H1 (cell line): ENCODE data around the gene MMP28.

ENCODE experiments used
- GABPA ChIP-seq: IDR thresholded peaks from 2 replicates; pipeline ENCODE4 v1.6.1; 2011; ENCODE audit warnings: mild to moderate bottlenecking, low read length, moderate library complexity, borderline replicate concordance; ENCODE audit not compliant: insufficient read depth
- HDAC6 ChIP-seq: IDR thresholded peaks from one replicate; pipeline ENCODE4 v1.7.1; 2012; ENCODE audit warnings: low read depth, mild to moderate bottlenecking, inconsistent platforms, low read length, moderate library complexity
- NRF1 ChIP-seq: IDR thresholded peaks from 2 replicates; pipeline ENCODE4 v1.6.1; 2011; ENCODE audit warnings: mild to moderate bottlenecking, low read depth, low read length, improper control_type of control experiment
- POLR2A ChIP-seq, 2 experiments: IDR thresholded peaks; 1 replicate in 1 of 2; 2 replicates in 1 of 2; pipeline ENCODE4 v1.6.1; 2011; ENCODE audit warnings: low read depth in 2 of 2, low read length in 2 of 2, mild to moderate bottlenecking in 2 of 2; ENCODE audit errors: control extremely low read depth in 1 of 2
- POLR2AphosphoS5 ChIP-seq: IDR thresholded peaks from 2 replicates; pipeline ENCODE4 v1.6.1; 2011; ENCODE audit warnings: low read depth, low read length
- RNF2 ChIP-seq: fragments of 200-900, 300-1000 bp; sonication (generic); IDR thresholded peaks from 2 replicates; pipeline ENCODE4 v1.7.1; 2016; ENCODE audit warnings: borderline replicate concordance, low read depth, mild to moderate bottlenecking, antibody characterized with exemption, low read length; ENCODE audit not compliant: poor library complexity, severe bottlenecking; ENCODE audit errors: missing control alignments
- SAP30 ChIP-seq: fragments of 300-600 bp; sonication (generic); IDR thresholded peaks from 2 replicates; pipeline ENCODE4 v1.7.1; 2012; ENCODE audit warnings: low read length, moderate library complexity, mild to moderate bottlenecking, inconsistent platforms; ENCODE audit not compliant: insufficient read depth, insufficient replicate concordance
- SIRT6 ChIP-seq: IDR thresholded peaks from one replicate; pipeline ENCODE4 v1.7.1; 2012; ENCODE audit warnings: low read length, inconsistent platforms
- SP2 ChIP-seq: IDR thresholded peaks from 2 replicates; pipeline ENCODE4 v1.6.1; 2012; ENCODE audit warnings: mild to moderate bottlenecking, low read length, inconsistent platforms
- SRF ChIP-seq: IDR thresholded peaks from 2 replicates; pipeline ENCODE4 v1.6.1; 2011; ENCODE audit warnings: mild to moderate bottlenecking, low read depth, low read length, moderate library complexity
- TAF1 ChIP-seq: IDR thresholded peaks from 2 replicates; pipeline ENCODE4 v1.6.1; 2011; ENCODE audit warnings: mild to moderate bottlenecking, low read depth, low read length
- TF ChIP-seq, protein P1 (sequence below), 3 experiments: IDR thresholded peaks; 1 replicate in 2 of 3; 2 replicates in 1 of 3; pipeline versions ENCODE4 v1.5.1 to v1.6.1; 2011; ENCODE audit warnings: low read length in 3 of 3, mild to moderate bottlenecking in 3 of 3, inconsistent platforms in 2 of 3, low read depth in 1 of 3, moderate library complexity in 1 of 3; ENCODE audit not compliant: insufficient read depth in 1 of 3; ENCODE audit errors: control extremely low read depth in 1 of 3
- TF ChIP-seq, protein P2 (sequence below): IDR thresholded peaks from 2 replicates; pipeline ENCODE4 v1.6.1; 2012; ENCODE audit warnings: inconsistent platforms
- TF ChIP-seq, protein P3 (sequence below): IDR thresholded peaks from 2 replicates; pipeline ENCODE4 v1.6.1; 2011; ENCODE audit warnings: low read depth, mild to moderate bottlenecking, low read length; ENCODE audit not compliant: insufficient read depth

DNA sequence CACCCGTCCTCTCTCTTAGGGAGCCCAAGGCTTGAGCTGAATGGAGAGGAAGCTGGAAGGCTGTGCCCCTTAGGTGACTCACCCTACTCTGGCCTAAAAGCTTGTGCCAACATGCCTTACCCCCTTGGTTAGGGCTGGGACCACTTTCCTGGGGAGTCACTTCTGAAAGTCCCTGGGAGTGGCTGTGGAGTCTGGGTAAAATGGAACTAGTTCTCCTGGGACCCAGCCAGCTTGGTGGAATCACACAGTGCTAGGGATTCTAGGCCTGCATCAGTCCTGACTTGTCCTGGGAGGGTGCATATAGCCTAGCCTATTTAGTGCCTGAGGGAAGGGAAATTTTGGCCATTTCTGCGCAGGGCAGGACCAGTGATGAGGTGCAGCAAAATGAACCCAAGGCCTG, 10.5 kb downstream of the MMP28 start:
- TF ChIP-seq, protein P1, sequence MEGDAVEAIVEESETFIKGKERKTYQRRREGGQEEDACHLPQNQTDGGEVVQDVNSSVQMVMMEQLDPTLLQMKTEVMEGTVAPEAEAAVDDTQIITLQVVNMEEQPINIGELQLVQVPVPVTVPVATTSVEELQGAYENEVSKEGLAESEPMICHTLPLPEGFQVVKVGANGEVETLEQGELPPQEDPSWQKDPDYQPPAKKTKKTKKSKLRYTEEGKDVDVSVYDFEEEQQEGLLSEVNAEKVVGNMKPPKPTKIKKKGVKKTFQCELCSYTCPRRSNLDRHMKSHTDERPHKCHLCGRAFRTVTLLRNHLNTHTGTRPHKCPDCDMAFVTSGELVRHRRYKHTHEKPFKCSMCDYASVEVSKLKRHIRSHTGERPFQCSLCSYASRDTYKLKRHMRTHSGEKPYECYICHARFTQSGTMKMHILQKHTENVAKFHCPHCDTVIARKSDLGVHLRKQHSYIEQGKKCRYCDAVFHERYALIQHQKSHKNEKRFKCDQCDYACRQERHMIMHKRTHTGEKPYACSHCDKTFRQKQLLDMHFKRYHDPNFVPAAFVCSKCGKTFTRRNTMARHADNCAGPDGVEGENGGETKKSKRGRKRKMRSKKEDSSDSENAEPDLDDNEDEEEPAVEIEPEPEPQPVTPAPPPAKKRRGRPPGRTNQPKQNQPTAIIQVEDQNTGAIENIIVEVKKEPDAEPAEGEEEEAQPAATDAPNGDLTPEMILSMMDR (IDR thresholded peaks at IDR 0.05; ENCODE audit: control extremely low read depth in 1 of 3, insufficient read depth in 1 of 3, low read depth in 1 of 3, low read length in 3 of 3): no peak
- TF ChIP-seq SIRT6 (no peak), NRF1 (no peak), SAP30 (no peak), POLR2A (IDR thresholded peaks at IDR 0.05; ENCODE audit: control extremely low read depth in 1 of 2, low read depth in 2 of 2, low read length in 2 of 2) (no peak), RNF2 (no peak), HDAC6 (no peak), POLR2AphosphoS5 (no peak), GABPA (no peak), SP2 (no peak), SRF (no peak), TAF1 (no peak)
- TF ChIP-seq, protein P2, sequence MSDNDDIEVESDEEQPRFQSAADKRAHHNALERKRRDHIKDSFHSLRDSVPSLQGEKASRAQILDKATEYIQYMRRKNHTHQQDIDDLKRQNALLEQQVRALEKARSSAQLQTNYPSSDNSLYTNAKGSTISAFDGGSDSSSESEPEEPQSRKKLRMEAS: no peak
- TF ChIP-seq, protein P3, sequence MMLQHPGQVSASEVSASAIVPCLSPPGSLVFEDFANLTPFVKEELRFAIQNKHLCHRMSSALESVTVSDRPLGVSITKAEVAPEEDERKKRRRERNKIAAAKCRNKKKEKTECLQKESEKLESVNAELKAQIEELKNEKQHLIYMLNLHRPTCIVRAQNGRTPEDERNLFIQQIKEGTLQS: no peak
